Measurements from ENCODE around the gene GATAD2A.

The GATAD2A gene

DNA sequence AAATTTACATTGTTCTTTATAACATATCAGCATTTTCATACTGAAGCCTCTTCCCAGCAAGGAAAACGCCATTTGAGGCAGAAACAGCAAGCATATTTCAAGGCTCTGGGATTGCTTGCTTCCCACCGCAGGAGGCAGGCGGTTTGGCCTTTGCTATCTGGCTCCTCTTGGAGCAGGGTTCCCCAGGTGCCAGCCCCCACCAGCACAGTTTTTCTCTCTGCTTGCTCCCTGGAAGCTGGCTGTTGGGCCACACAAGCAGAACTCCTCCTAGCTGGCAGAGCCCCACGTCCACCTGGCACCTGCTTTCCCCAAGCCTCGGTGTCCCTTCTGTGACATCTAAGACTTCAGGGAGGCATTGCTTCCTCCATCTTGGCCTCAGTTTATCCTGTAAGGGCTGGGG lies 16.7 kb downstream of the GATAD2A start:
- no peak for DNase-seq (ENCODE audit: low spot score)

DNA sequence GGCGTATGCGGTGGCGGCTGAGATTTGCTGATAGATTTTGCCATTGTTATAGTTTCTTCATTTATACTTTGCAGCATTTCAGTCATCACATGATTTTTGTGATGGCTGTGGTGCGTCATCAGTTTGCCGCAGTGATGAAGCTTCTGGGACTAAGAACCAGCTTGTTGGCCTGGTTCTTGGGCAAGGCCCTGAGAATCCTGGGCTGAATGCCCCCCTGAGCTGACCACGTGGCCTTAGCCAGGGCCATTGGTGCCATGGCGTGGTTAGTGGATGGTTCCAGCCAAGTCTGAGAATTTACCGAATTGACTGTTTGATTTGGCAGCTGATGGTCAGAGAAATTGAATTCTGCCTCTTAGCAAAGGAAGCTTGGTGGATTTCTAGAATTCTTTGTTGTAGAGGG lies 17.8 kb downstream of the GATAD2A start:
- no peak for DNase-seq (ENCODE audit: low spot score)

DNA sequence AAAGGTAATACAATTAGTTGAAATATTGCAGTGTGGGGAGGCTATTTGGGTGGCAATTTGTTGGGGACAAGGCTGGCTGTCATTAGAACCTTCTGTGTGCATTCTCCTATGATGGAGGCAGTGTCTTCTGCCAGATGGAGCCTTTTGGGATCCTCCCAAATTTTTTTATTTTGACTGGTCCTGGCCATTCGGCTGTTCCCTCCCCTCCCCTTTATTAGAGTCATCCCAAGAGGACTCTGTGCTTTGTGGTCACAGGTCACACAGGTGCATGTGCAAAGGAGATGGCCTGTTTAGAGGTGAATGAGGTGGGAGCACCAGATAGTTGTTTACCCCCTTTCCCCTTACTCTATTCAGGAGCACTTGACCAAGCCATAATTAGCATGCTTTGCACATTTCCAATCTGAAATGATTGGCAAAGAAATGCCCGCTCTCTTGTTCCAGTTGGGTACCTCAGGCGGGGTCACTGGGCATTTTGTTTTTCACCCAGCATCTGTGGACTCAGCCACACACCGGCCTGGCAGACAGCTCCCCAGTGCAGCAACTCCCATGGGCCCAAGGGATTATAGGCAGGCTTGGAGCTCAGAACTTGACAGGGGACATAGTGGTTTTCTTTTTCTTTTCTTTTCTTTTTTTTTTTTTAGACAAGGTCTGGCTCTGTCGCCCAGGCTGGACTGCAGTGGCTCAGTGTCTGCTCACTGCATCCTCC lies 19.8 kb downstream of the GATAD2A start:
- DNase-seq (ENCODE audit: low spot score), result no peak

DNA sequence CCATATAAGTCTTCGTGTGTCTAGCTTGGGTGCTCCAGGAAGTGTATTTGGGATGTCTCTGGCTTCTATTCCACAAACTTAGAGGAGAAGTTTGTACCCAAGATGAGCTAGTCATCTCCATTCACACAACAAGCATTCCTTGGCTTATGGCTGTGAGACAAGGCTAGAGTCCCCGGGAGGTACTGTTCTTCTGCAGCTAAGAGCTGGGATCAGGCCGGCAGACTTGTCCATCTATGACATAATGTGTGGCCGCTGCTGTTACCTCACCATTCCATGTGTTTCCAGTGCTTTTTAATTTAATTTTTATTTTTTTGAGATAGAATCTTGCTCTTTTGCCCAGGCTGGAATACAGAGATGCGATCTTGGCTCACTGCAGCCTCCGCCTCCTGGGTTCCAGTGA lies 20.7 kb downstream of the GATAD2A start:
- DNase-seq (ENCODE audit: low spot score), result no peak

DNA sequence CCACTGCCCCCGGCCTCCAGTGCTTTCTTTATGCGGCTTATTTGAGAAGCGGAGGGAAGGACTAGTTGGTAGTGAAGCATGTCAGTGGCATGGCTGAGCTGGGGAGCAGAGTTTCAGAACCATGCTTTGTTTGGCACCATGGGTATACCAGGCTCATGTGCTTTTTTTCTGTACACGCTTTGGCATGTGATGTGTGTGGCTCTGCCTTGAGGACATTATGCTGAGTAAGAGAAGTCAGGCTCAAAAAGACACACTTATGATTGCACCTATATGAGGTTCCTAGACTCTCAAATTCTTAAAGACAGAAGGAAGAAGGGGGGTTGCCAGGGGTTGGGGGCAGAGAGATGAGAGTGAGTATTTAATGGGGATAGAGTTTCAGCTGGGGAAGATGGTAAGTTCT lies 21.3 kb downstream of the GATAD2A start:
- DNase-seq (ENCODE audit: low spot score), result no peak

DNA sequence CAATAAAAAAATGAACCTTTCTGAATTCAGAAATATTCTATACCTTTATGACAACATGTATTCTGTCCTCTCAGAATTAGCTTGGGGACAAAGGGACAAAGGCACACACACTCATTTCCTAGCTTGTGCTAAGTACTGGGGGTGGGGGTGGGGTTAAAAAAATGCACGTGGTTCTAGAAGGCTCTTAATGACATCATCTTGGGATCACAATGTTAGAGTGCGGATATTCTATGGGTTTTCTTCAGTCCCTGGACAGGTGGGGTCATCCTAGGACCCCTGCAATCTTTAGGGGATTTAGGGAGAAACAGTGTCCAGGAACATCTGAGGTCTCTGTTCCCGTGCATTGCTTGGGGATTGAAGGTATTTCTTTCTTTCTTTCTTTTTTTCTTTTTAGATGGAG lies 21.8 kb downstream of the GATAD2A start:
- DNase-seq (ENCODE audit: low spot score), result no peak

DNA sequence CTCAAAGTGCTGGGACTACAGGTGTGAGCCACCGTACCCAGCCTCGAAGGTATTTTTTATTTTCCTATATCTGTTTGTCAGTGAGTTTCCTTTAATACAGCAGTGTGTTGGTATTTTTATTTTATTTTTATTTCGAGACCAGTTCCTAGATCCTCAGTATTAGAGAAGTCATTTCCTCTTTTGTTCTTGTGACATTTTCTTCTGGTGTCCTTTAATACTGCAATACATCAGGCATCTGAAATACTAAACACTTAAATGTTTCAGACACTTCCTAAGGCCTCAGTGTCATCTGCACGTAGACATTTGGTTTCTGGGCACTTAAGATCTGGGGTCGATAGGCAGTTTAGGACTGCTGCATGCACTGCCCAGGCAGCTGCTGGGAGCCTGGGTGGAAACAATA lies 22.5 kb downstream of the GATAD2A start:
- DNase-seq (ENCODE audit: low spot score), result no peak

DNA sequence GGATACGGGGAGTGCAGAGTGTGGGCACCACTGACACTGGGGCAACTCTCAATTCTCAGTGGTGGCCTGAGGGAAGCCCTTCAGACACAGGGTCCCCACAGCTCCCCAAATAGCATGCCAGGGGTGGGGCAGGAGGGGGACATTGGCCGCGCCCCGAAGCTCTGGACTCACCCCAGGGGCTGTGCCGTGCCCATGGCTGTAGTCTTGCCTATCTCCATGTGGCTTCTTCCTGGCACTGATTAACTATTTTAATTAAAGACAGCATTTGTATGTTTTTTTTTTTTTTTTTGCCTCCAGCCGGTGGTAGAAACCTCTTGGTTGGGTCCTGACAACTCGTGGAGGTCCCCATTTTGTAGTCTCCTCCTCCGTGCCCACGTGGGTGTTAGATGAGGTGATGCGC lies 23.3 kb downstream of the GATAD2A start:
- DNase-seq (ENCODE audit: low spot score), result no peak

DNA sequence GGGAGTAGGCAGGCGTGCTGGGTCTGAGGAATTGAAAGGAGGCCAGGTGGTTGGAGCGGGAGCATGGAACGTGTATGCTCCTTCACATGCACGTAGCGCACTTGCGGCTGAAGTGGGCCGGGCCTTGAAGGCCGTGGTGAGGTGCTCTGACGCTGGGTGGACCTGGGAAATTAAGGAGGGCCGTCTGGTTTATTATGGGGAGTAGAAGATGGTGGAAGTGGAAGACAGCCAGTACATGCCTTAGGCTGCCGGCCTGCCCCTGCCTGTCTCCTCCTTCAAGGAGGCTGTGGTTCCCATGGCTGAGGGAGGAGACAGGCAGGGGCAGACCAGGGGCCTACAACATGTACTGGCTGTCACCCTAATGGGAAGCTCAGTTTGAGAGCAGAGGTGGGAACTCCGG lies 23.9 kb downstream of the GATAD2A start:
- no peak for DNase-seq (ENCODE audit: low spot score)

DNA sequence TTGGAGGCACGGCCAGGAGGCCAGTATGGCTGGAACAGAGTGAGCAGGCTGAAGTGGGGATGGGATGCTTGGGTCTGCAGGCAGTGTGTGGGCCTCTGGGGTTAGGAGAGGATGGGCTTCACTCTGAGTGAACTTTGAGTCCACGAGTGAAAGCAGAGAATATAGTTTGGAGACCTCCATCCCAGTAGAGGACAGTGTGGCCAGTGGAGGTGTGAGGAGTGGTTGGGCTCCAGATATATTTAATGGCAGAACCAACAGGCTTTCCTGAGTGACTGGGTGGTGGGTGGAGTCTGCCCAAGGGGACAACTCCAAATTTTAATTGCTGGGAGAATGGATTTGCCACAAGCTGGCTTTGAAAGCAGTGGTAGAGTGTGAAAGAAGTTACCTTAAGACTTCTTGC lies 27.3 kb downstream of the GATAD2A start:
- DNase-seq (ENCODE audit: low spot score), result no peak

DNA sequence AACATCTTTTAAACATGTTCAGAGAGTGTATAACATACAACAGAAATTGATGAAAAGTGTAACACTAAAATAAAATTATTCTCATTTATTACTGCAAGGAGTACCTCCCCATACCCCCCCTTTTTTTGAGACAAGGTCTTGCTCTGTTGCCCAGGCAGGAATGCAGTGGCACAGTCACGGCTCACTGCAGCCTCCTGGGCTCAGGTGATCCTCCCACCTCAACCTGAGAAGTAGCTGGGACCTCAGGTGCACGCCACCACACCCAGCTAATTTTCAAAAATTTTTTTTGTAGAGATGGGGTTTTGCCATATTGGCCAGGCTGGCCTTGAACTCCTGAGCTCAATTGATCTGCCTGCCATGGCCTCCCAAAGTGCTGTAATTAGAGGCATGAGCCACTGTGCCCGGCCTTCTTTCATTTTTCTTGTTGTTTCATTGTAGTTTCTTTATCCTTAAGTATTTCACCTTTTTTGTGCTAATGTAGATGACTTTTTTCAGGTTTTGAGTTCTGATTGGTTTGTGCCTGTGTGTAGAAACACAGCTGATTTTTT lies 28.3 kb downstream of the GATAD2A start:
- DNase-seq (ENCODE audit: low spot score), result no peak

DNA sequence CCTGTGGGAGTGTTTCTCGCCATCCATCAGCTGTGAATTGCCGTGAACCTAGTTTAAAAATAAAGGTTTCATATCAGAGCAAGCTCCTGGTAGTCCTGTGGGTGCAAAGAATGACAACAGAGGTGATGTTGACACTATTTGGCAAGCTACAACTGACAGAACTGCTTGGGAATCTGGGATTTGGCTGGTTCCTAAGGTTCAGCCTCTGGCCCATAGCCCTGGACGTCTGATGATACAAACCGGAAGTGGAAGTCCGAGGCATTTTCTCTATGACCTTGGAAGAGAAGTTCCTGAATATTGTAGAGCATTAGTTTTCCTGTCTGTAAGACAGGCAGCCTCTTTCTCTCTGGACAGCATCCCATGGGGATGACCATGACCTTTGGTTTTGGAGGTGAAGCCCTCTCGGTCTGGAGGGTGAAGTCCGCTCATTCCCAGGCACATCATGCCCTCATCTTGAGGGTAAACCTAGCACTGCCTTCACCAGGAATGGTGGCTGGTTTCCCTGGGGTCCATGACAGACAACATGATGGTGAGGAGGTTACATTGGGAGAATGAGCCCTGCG lies 29.1 kb downstream of the GATAD2A start:
- no peak for DNase-seq (ENCODE audit: low spot score)

DNA sequence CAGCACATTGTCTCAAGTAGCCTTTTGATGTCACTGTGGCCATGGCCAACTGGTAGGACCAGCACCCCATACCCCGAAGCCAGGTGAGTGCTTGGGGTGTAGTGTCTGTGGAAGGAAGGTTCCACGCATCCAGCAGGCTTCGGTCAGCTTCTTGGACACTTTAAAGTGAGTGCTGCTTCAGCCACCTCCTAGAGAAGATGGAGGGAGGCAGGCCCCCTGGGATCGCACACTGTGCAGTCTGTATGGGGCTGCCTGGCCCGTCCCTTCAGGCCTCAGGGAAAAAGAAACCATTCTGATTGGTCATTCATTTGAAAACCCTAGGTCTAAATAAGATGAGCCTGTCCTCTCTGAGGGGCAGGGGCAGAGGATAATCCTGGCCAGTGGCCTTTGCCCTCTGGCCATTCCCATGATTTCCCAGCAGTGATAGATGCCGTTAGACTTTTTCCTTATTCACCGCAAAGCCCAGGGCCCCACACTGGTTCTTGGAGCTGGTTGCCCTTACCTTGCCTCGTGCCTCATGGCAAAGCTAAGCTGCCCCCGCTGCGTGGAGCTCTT lies 30.7 kb downstream of the GATAD2A start:
- peak; percentile 54 for DNase-seq (ENCODE audit: low spot score)

DNA sequence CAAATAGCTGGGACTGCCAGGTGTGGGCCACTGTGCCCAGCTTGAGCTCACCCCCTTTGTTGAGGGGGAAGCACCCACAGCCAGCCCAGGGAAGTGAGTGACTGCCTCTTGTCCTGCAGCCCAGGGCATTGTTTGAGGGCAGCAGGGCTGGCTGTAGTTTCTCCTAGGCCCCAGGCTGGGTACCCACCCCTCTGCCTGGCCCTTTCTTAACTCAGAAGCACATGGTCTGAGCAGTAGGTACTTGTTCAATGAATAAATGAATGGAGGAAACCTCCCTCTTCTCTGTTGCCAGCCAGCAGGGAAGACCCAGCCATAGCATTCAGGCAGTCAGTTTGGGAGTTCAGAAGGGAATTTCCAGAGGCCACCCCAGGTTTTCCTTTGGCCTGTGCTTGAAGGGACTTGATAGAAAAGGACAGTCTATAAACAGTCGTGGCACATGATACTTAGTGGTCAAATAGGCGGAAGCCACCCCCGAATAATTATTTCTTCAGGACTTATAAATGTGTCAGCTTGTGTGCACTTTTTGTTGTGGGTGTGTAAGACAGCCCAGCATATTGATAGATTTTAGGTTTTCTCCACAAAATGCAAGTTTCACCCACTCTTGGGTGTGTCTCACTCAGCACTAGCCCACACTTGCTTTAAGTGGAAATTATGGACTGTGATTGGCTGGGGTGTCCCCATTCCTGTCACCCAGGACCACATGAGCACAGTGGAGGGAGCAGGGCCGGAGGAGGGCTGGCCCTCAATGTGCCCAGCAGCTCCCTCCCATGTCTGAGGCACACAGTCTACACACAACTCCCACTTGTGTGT lies 33.1 kb downstream of the GATAD2A start:
- DNase-seq (ENCODE audit: low spot score), result no peak

DNA sequence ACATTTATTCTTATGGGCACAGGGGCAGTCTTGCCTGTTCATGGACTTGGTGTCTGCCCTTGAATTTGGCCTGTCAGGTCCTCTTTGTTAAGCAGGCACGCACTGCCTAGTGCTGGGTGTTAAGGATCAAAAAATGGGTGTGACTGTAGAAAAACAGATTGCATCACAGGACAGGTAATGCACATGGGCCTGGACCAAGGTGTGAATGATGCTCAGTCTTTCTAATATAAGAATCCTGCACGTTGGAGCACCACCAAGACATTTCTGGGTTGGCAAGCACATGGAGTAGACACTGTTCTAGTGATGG lies 33.7 kb downstream of the GATAD2A start:
- DNase-seq (ENCODE audit: low spot score), result no peak

DNA sequence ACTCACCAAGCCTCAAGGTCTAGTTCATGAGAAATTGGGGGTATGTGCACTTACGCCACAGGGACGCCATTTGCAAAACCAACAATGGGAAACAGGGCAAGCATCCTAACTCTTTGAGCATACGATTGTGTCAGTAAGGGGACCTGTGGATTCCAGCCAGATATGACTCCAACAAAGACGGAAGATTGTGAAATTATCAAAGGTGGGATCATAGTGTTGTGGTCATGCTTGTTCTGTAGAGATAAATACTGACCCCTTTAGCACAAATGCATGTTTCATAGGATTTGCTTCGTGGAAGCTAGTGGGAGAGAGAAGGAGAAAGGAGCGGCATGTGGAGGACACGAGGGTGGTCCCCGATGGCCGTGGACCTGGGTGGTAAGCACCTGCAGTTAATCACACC lies 37.8 kb downstream of the GATAD2A start:
- no peak for DNase-seq (ENCODE audit: low spot score)

DNA sequence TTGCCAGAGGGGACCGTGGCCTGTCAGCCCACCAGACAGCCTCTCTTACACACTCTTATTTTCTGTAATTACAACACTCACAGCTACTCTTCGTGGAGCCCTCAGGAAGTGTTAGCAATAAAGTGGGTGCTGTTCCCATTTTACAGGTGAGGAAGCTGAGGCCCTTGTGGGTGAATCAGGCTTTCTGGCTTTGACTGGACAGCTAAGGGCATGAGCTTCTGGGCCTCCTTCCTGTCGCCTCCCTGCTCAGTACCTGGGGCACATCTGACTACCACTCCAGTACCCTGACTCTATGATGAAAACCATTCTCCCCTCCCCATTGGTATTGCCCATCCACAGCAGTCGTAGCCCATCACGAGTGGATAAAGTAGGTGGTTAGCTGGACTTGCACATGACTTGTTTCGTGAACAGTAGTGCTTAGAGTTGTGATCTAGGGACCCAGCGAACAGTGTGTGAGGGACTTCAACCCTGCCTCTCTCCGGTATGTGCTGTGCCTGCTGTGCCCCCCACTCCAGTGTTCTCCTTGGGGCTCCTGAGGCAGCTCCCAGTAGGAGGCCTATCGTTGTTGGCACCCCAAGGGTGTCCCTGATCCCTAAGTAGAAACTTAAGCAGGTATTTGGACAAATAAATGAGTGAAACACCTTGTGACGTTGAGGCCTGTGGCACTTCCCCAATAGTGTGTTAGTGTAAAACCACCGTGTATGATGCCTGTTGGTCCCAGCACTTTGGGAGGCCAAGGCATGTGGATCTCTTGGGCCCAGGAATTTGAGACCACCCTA lies 38.6 kb downstream of the GATAD2A start:
- no peak for DNase-seq (ENCODE audit: low spot score)

DNA sequence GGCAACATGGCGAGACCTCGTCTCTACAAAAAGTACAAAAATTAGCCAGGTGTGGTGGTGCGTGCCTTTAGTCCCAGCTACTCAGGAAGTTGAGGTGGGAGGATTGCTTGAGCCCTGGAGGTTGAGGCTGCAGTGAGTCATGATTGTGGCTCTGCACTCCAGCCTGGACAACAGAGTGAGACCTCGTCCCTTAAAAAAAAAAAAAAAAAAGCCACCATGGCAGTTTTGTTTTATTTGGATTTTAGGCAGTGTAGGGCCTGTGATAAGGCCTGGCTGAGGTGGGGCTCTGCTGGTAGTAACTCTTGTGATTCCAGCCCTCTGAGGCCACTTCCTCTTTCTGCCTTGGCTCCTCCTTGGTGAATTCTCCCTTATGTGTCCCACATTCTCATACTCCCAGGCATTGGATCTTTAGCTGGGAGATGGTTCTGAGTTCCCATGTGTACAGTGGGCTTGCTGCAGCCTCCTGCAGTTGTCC lies 39.2 kb downstream of the GATAD2A start:
- no peak for DNase-seq (ENCODE audit: low spot score)

DNA sequence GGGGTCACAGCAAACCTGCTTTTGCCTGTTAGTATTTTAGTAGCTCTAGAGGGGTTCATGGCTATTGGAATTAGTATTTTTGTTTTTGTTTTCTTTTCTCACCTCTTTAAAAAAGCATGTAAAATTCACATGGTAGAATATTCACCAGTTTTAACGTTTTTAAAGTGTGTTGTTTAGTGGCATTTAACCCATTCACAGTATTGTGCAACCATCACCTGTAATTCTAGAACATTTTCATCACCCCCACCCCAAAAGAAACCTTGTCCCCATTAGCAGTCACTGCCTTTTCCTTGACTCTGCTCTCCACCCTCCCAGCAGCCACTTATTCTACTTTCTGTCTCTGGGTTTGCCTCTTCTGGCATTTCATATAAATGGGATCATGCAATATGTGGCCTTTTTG lies 39.8 kb downstream of the GATAD2A start:
- DNase-seq (ENCODE audit: low spot score), result no peak

DNA sequence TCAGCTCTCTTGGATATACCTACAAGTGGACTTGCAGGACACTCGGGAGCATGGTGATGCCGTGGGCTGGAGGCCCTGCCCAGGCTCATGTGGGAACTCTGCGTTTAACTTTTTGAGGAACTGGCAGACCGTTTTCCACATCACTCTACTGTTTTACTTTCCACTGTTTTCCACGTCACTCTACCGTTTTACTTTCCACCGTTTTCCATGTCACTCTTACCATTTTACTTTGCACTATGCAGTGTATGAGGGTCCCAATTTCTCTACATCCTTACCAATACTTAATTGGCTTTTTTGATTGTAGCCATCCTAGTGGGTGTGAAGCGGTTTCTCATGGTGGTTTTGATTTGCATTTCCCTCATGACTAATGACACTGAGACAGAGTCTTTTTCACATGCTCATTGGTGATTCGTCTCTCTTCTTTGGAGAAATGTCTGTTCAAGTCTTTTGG lies 40.5 kb downstream of the GATAD2A start:
- DNase-seq (ENCODE audit: low spot score), result no peak

DNA sequence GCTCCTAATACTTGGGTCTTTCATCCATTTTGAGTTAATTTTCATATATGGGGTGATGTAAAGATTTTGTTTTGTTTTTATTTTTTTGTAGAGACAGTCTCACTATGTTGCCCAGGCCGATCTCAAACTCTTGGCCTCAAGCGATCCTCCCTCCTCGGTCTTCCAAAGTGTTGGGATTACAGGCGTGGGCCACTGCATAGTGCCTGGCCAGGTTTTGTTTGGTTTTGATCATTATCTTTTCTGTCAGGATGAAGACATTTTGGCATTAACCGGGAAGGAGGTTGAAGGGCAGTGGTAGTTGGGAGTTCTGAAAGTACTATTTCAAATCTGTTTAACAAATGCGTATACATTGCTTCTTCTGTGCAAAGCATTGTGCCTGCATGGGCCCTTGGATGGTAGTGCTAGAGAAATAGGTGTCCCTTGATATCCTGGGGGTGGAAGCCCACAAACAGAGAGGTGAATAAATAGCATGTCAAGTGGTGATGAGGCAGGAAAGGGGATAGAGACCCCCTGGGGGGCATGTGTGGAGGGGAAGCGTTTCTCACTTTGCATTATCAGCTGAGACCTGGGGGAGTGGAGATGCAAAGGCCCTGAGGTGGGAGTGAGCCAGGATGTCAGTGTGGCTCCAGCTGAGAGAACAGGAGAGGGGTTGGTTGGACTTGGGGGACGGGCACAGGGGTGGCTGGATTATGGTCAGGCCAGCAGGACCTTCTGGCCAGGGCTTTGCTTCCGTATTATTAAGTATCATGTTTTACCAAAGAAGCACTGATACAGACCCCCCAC lies 41.4 kb downstream of the GATAD2A start:
- DNase-seq (ENCODE audit: low spot score), result no peak

All from ecto neural progenitor cell (in vitro differentiated cells).